NT2/D1 (cell line): ENCODE results near the gene ACSF2.

ENCODE experiments used
- SUZ12 ChIP-seq: IDR thresholded peaks from 2 replicates; pipeline ENCODE4 v1.6.1; 2011; ENCODE audit not compliant: insufficient read length, insufficient read depth; ENCODE audit errors: extremely low read depth
- ZNF274 ChIP-seq: IDR thresholded peaks from 2 replicates; pipeline ENCODE4 v1.6.1; 2011; ENCODE audit warnings: mild to moderate bottlenecking, low read depth, low read length

DNA sequence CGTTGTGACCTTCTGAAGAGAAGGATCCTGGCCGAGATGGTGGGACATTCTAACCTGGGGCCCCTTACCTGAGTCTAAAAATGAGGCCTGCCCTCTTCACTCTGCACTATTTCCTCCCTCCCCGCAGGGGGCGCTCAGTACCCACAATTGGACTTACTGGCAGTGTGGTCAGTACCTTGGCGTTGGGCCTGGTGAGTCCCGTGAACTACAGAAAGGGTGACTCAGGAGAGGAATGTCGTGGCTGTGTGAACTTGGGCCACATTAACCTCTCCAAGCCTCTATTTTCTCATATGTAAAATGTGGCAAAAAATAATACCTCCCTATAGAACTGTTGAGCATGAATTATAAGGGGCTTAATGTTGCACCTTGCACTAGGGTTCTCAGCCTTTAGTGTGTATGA, 56.5 kb downstream of the ACSF2 start:
- TF ChIP-seq SUZ12 (no peak), ZNF274 (no peak)
